CD4-positive, alpha-beta T cell treated with Interleukin-4 for 1 hour (primary cell): ENCODE data around the gene LCN9.
"Not testable (repeated sequence)": the region's sequence is repeated elsewhere in the genome, so short reads cannot be mapped to it uniquely, and the experiment has no call there.

Source experiments
- DNase-seq, 2 donors: peaks; one replicate each; pipeline ENCODE4 v3.0.0-alpha.2; 2020 to 2022

The LCN9 gene

DNA sequence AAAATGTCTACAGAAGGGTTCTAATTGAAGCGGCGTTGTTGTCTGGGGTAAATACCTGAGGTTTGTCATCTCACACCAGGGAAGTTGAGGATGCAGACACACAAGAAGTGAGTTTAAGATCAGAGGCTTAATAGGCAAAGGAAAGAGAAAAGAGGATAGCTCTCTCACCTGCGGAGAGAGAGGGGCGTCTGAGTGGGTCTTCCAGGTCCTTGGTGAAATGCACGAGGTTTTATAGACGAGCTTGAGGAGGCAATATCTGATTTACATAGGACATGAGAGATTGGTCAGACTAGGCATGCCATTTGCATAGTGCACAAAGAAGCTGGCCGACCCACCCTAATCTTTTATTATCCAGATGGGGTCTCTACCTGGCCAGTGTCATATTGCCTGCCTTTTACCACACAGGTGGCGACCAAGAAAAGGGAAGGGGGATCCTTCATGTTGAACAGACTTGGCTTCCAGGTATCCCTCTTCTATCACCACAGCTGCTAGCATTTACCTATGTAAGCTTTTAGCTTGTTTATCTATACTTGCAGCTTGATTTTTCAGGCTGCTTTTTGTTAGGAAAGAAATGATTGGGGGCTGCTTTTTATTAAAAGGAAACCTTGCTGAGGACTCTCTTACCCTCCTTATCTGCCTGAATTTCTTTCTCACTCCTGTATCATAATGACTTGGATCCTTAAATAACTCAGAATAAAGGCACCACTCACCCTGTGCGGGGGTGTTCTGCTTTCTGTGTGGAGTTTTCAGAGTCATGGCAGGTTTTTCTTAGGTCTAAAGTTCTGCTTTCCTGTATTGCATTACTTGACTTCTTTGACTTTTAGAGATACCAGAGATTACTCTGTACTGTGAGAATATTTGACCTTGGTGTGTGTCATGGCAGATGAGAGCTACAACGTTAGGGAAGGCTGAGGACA, 14.4 kb upstream of the LCN9 start:
- DNase-seq = no peak

DNA sequence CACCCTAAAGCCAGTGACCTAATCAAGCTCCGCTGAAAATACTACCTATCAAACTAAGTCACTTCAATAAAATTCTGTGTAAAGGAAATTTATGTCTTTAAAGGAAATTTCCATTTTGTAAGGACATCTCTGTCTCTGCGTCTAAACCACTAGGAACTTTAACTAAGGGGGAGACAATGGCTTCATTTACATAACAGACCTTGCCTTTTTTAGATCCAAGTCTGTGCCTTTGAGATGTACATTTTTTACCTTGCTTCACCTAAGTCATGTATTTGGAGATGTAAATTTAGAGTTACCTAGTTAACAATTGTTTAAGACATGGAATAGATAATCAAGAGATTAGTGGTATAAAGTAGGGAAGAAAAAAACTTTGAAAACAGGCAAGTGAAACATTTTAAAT, 13.6 kb upstream of the LCN9 start:
- no peak for DNase-seq

- no peak for DNase-seq
These were observed 12.7 kb upstream of the LCN9 start for GRCh38 chr9:135650408-135650807.

GRCh38 chr9:135655317-135655716, 7.8 kb upstream of the LCN9 start:
- DNase-seq = no peak

GRCh38 chr9:135657416-135657815, 5.7 kb upstream of the LCN9 start:
- DNase-seq = no peak

GRCh38 chr9:135659252-135659651, 3.9 kb upstream of the LCN9 start:
- DNase-seq = no peak

- no peak for DNase-seq
These were observed 2.7 kb upstream of the LCN9 start for GRCh38 chr9:135660407-135660806.

- DNase-seq = no peak
These were observed 1.1 kb upstream of the LCN9 start for GRCh38 chr9:135661816-135662560.

DNA sequence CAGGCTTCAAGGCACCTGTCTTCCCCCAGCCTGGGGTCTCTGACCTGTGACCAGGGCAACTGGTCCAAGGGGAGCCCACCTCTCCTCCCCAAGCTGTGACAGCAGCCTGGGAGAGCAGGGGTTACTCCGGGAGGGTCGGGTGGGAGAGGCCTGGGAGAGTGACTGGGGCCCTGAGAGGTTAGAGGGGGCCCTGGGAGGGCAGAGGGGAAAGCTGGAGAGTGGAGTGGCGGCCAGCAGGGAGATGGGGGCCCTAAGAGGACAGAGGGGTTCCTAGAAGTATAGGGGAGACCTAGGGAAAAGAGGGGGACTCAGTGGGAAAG, 302 bp downstream of the LCN9 start:
- no peak for DNase-seq

- DNase-seq = no peak
These were observed 748 bp downstream of the LCN9 start for GRCh38 chr9:135663857-135664256.

DNA sequence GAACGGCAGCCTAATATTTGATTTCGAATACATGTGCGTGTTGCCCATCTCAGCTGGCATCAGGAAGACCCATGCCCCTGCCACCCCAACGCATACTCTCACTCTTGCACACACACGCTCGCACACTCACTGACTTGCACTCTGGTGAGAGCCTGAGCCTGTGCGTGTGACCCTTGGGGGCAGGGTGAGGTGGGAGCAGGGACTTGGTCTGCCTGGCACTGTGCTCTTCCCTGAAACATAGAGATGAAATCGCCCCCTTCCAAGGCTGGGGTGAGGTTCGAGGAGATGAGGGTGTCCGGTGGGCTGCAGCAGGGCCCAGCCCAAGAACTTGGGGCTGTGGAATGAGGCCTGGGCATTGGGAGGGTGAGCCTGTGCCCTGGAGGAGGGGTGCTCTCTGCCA, 1.2 kb downstream of the LCN9 start:
- DNase-seq = no peak

- no peak for DNase-seq
These were observed 2.0 kb downstream of the LCN9 start for GRCh38 chr9:135664801-135665794.

GRCh38 chr9:135665795-135666189, 2.7 kb downstream of the LCN9 start:
- no peak for DNase-seq

DNA sequence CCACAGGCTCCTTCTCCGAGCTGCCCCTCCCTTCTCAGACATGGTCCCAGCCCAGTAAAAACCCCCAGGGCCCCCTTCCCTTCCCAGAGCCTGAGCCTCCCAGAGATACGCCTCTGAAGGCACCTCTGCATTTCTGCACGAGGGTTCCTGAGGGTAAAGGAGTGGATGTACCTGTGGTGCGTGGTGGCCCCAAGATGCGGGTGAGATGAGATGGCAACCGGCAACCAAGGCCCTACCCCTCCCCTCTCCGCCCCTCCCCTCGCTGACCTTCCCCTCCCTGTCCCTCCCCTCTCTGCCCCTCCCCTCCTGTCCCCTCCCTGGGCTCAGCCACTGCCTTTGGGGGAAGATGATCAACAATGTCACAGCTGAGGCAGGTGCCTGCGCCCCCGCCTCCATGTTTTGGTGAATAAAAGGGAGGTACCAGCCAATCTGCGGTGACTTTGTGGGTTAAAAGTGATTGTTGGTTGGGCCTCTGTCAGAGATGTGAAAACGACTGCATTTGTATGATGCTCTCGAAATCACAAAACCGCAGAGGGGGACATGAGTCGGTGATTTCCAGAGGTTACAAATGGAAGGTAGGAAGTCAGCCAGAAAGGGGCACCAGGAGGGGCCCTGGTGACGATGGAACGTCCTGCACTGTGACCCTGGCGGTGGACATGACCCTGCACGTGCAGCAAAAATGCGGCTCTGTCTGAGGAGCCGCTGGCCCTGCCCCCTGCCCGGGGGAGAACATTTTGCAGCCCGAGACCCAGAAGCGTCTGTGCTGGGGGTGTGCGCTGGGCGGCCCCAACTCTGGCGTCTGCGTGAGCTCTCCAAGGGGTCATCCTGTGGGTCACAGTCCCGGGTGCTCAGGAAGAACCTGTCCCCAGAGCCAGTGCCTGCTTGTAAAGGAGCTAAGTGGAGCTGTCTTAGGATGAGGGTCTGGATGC, 3.7 kb downstream of the LCN9 start:
- no peak for DNase-seq

DNA sequence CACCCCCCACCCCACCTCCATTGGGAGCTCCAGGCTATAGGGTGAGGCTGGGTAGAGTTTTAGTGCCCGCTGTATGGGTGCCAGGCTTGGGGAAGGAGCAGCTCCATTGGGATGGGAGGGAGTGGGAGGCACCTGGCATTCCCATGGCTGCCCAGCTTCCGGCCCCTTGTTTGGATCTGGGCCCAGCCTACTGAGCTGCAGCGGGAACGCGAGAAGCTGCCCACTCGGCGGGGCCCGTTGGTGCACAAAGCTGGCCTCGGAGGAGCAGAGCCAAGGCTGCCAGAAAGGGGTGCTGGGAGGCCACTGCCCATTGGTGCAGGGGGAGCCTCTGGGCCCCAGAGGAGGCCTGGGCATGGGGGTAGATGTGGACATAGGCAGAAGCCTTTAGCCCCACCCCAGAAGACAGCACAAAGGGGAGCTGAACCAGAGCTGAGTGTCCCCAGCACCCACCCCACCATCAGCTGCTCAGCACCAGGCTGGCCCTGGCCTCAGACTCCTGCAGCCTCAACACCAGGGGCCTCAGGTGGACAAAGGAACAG, 4.4 kb downstream of the LCN9 start:
- DNase-seq = no peak

GRCh38 chr9:135669018-135669417, 5.9 kb downstream of the LCN9 start:
- not testable (repeated sequence) for DNase-seq

- no peak for DNase-seq
These were observed 6.6 kb downstream of the LCN9 start for GRCh38 chr9:135669616-135670285.

- DNase-seq = no peak
These were observed 7.8 kb downstream of the LCN9 start for GRCh38 chr9:135670721-135671590.

DNA sequence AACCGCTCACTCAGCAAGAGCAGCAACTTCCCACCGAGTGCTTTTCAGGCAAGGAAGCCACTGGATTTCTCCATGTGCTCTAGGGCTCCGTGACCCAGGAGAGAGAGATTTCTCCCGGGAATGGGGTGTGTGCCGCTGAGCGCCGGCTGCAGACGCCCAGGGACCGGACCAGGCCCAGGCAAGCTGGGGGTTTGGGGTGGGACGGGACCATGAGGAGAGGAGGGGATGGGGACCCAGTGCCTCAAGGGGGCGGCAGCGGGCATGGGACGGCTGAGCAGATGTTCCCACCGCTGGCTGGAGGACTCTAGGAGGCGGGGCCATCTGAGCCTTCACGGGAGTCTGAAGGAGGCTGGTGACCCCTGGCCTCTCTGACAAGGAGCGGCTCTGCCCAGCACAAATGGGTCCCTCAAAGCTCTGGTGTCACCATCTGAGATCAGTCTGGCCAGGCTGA, 8.5 kb downstream of the LCN9 start:
- no peak for DNase-seq

GRCh38 chr9:135672786-135673185, 9.7 kb downstream of the LCN9 start:
- DNase-seq = not testable (repeated sequence)
